ENCODE results near the gene PDE12. TPM values are rescaled to one million over a fixed set of nuclear protein-coding genes. Genes with fewer than 3 reads are reported as not detected.

PDE12 gene
- total and polyA plus RNA-seq, 9 donors = 4.6 to 24.2 (median 16.9) TPM

DNA sequence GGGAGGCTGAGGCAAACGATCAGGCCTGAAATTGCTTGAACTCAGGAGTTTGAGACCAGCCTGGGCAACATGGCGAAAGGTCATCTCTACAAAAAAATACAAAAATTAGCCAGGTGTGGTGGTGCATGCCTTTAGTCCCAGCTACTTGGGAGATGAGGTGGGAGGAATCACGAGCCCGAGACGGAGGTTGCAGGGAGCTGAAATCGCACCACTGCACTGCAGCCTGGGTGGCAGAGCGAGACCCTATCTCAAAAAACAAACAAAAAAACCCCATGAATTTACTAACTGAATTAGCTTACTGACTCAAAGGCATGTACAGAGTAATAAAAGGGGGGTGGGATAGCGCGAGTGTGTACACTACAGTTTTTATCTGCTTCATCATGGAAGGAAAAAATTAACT lies 21.7 kb downstream of the PDE12 start:
- H3K4me1 ChIP-seq (ENCODE audit: insufficient read depth) = no peaks in the 10 kb centered on the region
- no peak overlapping the region for H3K27ac ChIP-seq
- intact Hi-C loops (cut with DNase I) = no loop called here
- no peak overlapping the region for H3K4me3 ChIP-seq
- no peaks in the 10 kb centered on the region for H3K9me3 ChIP-seq
- TF ChIP-seq EP300 (IDR thresholded peaks at IDR 0.05) (no peak), POLR2A (IDR thresholded peaks at IDR 0.05) (no peak)
- TF ChIP-seq, protein P1, sequence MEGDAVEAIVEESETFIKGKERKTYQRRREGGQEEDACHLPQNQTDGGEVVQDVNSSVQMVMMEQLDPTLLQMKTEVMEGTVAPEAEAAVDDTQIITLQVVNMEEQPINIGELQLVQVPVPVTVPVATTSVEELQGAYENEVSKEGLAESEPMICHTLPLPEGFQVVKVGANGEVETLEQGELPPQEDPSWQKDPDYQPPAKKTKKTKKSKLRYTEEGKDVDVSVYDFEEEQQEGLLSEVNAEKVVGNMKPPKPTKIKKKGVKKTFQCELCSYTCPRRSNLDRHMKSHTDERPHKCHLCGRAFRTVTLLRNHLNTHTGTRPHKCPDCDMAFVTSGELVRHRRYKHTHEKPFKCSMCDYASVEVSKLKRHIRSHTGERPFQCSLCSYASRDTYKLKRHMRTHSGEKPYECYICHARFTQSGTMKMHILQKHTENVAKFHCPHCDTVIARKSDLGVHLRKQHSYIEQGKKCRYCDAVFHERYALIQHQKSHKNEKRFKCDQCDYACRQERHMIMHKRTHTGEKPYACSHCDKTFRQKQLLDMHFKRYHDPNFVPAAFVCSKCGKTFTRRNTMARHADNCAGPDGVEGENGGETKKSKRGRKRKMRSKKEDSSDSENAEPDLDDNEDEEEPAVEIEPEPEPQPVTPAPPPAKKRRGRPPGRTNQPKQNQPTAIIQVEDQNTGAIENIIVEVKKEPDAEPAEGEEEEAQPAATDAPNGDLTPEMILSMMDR (IDR thresholded peaks at IDR 0.05) = no peak
- DNase-seq = no peak
- no peaks in the 10 kb centered on the region for H3K27me3 ChIP-seq
- H3K36me3 ChIP-seq = no peaks in the 10 kb centered on the region
- WGBS, 3 donors = 88 to 92% (median 89%) methylated on average over 9 of the region's 9 CpGs

DNA sequence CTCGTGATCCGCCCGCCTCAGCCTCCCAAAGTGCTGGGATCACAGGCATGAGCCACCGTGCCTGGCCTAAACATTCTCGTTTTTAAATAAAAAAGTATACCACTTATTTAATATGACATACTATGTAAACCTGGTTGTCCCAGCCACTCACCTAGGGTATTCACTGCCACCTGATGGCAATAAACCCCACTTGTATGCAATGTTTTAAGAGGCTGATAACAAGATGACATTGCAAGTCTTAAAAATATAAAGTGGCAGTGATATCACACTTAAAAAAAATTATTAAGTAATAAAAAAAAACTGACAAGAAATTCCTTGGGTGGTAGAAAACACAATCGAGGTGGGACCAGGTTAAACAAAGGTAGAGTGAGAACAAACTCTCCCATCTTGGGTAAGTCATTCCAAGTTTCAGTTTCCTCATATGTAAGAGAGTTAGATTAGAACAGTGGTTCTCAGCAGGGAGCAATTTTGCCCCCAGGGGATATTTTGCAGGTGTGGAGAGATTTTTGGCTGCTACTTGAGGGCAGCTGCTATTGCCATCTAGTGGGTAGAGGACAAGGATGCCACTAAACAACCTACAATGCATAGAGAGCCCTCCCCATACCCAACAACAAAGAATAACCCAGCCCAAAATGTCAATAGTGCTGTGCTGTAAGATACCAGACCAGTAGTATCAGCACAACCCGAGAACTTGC lies 26.5 kb downstream of the PDE12 start:
- WGBS, 3 donors = 89 to 94% (median 92%) methylated on average over 7 of the region's 7 CpGs
- Histone ChIP-seq H3K9me3 (no peaks in the 10 kb centered on the region), H3K4me1 (ENCODE audit: insufficient read depth) (no peaks in the 10 kb centered on the region), H3K4me3 (no peak overlapping the region), H3K36me3 (no peaks in the 10 kb centered on the region), H3K27me3 (no peaks in the 10 kb centered on the region), H3K27ac (no peak overlapping the region)
- no peak for DNase-seq
- TF ChIP-seq EP300 (IDR thresholded peaks at IDR 0.05) = no peak
- TF ChIP-seq POLR2A (IDR thresholded peaks at IDR 0.05) = no peak
- TF ChIP-seq, protein P1 (IDR thresholded peaks at IDR 0.05) = no peak
- intact Hi-C loops (cut with DNase I) = no loop called here

DNA sequence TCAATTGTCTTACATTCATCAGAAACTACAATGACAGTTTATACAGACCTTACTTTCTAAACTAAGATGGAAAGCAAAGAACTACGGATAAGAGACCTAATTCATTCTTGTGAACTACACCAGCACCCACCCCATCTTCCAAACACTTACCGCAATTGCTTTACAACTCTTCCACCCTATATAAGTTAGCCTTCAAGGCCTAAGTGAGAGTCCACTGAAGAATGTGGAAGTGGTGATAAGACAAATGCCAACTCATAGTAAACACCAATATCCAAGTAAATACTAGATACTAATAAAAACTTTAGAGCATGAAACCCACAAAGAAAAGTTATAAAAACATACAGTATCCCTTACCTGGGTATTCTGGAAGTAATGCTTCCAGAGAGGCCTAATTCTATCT lies 27.5 kb downstream of the PDE12 start:
- TF ChIP-seq POLR2A (IDR thresholded peaks at IDR 0.05) (no peak), EP300 (IDR thresholded peaks at IDR 0.05) (no peak)
- TF ChIP-seq, protein P1 (IDR thresholded peaks at IDR 0.05) = no peak
- WGBS, 3 donors = 81 to 87% (median 86%) methylated on average over 2 of the region's 2 CpGs
- intact Hi-C loops (cut with DNase I) = no loop called here
- no peak overlapping the region for H3K27ac ChIP-seq
- no peak overlapping the region for H3K4me3 ChIP-seq
- no peaks in the 10 kb centered on the region for H3K9me3 ChIP-seq
- no peak for DNase-seq
- H3K36me3 ChIP-seq = no peaks in the 10 kb centered on the region
- H3K27me3 ChIP-seq = no peaks in the 10 kb centered on the region
- no peaks in the 10 kb centered on the region for H3K4me1 ChIP-seq (ENCODE audit: insufficient read depth)

- Histone ChIP-seq H3K27me3 (no peaks in the 10 kb centered on the region), H3K4me1 (ENCODE audit: insufficient read depth) (no peaks in the 10 kb centered on the region), H3K4me3 (no peak overlapping the region), H3K36me3 (no peaks in the 10 kb centered on the region), H3K27ac (no peak overlapping the region), H3K9me3 (no peaks in the 10 kb centered on the region)
- TF ChIP-seq POLR2A (IDR thresholded peaks at IDR 0.05) (no peak), EP300 (IDR thresholded peaks at IDR 0.05) (no peak)
- TF ChIP-seq, protein P1 (IDR thresholded peaks at IDR 0.05) = no peak
- intact Hi-C loops (cut with DNase I) = no loop called here
- DNase-seq = no peak
- WGBS, 3 donors = 66 to 79% (median 66%) methylated on average over 6 of the region's 6 CpGs
Measured at GRCh38 chr3:57586778-57587177, 30.7 kb downstream of the PDE12 start.

Measured in ovary (tissue), 9 donors.